Breast epithelium (tissue), 3 donors: ENCODE results near the gene BRD8.

Source experiments
- POLR2A ChIP-seq: fragments of 450-650 bp; IDR thresholded peaks from one replicate; pipeline ENCODE4 v1.6.1; 2016; ENCODE audit warnings: antibody characterized with exemption, mild to moderate bottlenecking, moderate library complexity
- TF ChIP-seq, protein P1 (sequence below), 3 donors: fragments of 450-650 bp; IDR thresholded peaks; one replicate each; pipeline ENCODE4 v1.5.1; 2016 to 2017; ENCODE audit warnings: antibody characterized with exemption in 3 of 3, mild to moderate bottlenecking in 3 of 3, moderate library complexity in 3 of 3

DNA sequence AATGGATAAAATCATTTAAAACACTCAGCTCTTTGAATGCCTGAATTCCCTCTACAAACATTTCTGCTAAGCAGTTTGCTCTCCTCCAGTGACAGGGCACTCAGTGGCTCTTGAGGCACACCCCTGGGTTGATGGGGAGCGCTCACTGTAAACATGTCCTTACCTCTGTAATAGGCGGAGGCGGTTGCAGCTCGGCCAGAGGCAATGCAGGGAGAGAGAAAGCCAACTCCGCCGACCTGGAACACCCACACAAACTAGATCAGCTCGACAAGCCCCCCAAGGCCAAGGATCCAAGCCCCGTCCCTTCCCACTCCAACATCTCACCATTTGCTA is 34.4 kb upstream of the BRD8 start:
- TF ChIP-seq, protein P1, sequence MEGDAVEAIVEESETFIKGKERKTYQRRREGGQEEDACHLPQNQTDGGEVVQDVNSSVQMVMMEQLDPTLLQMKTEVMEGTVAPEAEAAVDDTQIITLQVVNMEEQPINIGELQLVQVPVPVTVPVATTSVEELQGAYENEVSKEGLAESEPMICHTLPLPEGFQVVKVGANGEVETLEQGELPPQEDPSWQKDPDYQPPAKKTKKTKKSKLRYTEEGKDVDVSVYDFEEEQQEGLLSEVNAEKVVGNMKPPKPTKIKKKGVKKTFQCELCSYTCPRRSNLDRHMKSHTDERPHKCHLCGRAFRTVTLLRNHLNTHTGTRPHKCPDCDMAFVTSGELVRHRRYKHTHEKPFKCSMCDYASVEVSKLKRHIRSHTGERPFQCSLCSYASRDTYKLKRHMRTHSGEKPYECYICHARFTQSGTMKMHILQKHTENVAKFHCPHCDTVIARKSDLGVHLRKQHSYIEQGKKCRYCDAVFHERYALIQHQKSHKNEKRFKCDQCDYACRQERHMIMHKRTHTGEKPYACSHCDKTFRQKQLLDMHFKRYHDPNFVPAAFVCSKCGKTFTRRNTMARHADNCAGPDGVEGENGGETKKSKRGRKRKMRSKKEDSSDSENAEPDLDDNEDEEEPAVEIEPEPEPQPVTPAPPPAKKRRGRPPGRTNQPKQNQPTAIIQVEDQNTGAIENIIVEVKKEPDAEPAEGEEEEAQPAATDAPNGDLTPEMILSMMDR (IDR thresholded peaks at IDR 0.05) = no peak
- TF ChIP-seq POLR2A = no peak
